ENCODE measurements around the gene EIF2B1. TPM values are rescaled to one million over a fixed set of nuclear protein-coding genes. Genes with fewer than 3 reads are reported as not detected.

EIF2B1 gene
- total RNA-seq, 6 donors from 2014 or later = 41.2 to 144 (median 74.0) TPM

DNA sequence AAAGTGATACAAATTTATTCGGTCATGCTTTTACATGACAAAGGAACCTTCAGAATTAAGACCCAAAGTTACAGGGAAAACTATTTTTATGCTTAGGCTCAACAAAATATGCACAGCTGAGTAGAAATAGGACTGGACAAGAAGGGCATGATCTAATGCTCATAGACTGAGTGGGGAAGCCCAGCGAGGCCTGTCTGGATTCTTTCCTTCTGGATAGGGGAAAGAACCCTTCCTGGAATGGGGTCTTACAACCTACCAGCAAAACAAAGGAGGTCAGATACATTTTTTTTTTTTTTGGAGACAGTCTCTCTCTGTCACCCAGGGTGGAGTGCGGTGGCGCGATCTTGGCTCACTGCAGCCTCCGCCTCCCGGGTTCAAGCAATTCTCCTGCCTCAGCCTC lies 33.8 kb downstream of the EIF2B1 start:
- peaks cover 0 to 49% (median 24%) of the 10 kb centered on the region in 4 donors for H3K36me3 ChIP-seq
- peaks cover 16 to 41% (median 27%) of the 10 kb centered on the region in 4 donors for H3K4me1 ChIP-seq
- ATAC-seq (ENCODE audit: low FRiP score in 2 of 2) (no peak), DNase-seq (peak in 1 of 2 donors; percentile 20)
- no peak overlapping the region for H3K27ac ChIP-seq
- 88 to 95% methylated on average over 7 of the region's 7 CpGs for WGBS, 2 donors
- H3K9me3 ChIP-seq = no peaks in the 10 kb centered on the region
- H3K27me3 ChIP-seq = no peaks in the 10 kb centered on the region
- TF ChIP-seq POLR2A (IDR thresholded peaks at IDR 0.05) (no peak), POLR2AphosphoS5 (IDR thresholded peaks at IDR 0.05) (no peak), CTCF (IDR thresholded peaks at IDR 0.05) (no peak), EP300 (IDR thresholded peaks at IDR 0.05) (no peak)
- H3K4me3 ChIP-seq = no peak overlapping the region

- WGBS, 2 donors = 91 to 100% methylated on average over 1 of the region's 1 CpG
- Histone ChIP-seq H3K27me3 (no peaks in the 10 kb centered on the region), H3K27ac (no peak overlapping the region), H3K36me3 (peaks cover 0 to 51% (median 27%) of the 10 kb centered on the region in 4 donors), H3K4me1 (peaks cover 16 to 40% (median 26%) of the 10 kb centered on the region in 4 donors), H3K4me3 (no peak overlapping the region), H3K9me3 (no peaks in the 10 kb centered on the region)
- TF ChIP-seq EP300 (IDR thresholded peaks at IDR 0.05) (no peak), POLR2AphosphoS5 (IDR thresholded peaks at IDR 0.05) (no peak), CTCF (IDR thresholded peaks at IDR 0.05) (no peak), POLR2A (IDR thresholded peaks at IDR 0.05) (no peak)
- DNase-seq = no peak
- no peak for ATAC-seq (ENCODE audit: low FRiP score in 2 of 2)
Observed at GRCh38 chr12:123599310-123599709, 34.2 kb downstream of the EIF2B1 start.

- no peak for ATAC-seq (ENCODE audit: low FRiP score in 2 of 2)
- no peak overlapping the region for H3K27ac ChIP-seq
- peaks cover 13 to 32% (median 21%) of the 10 kb centered on the region in 4 donors for H3K4me1 ChIP-seq
- no peaks in the 10 kb centered on the region for H3K9me3 ChIP-seq
- H3K36me3 ChIP-seq = peaks cover 0 to 55% (median 32%) of the 10 kb centered on the region in 4 donors
- 76 to 88% methylated on average over 3 of the region's 3 CpGs for WGBS, 2 donors
- H3K27me3 ChIP-seq = no peaks in the 10 kb centered on the region
- DNase-seq = no peak
- TF ChIP-seq EP300 (IDR thresholded peaks at IDR 0.05) (no peak), CTCF (IDR thresholded peaks at IDR 0.05) (no peak), POLR2A (IDR thresholded peaks at IDR 0.05) (no peak), POLR2AphosphoS5 (IDR thresholded peaks at IDR 0.05) (no peak)
- no peak overlapping the region for H3K4me3 ChIP-seq
Observed at GRCh38 chr12:123598522-123598921, 35.0 kb downstream of the EIF2B1 start.

- Histone ChIP-seq H3K36me3 (peaks cover 0 to 69% (median 44%) of the 10 kb centered on the region in 4 donors), H3K27ac (no peak overlapping the region), H3K9me3 (no peaks in the 10 kb centered on the region), H3K4me3 (no peak overlapping the region), H3K4me1 (peaks cover 8 to 23% (median 12%) of the 10 kb centered on the region in 4 donors), H3K27me3 (no peaks in the 10 kb centered on the region)
- no peak for DNase-seq
- TF ChIP-seq CTCF (IDR thresholded peaks at IDR 0.05) (no peak), POLR2AphosphoS5 (IDR thresholded peaks at IDR 0.05) (no peak), POLR2A (IDR thresholded peaks at IDR 0.05) (no peak), EP300 (IDR thresholded peaks at IDR 0.05) (no peak)
- 74 to 83% methylated on average over 3 of the region's 3 CpGs for WGBS, 2 donors
- no peak for ATAC-seq (ENCODE audit: low FRiP score in 2 of 2)
Observed at GRCh38 chr12:123597100-123597499, 36.4 kb downstream of the EIF2B1 start.

GRCh38 chr12:123595729-123596128 lies 37.8 kb downstream of the EIF2B1 start:
- DNase-seq (no peak), ATAC-seq (ENCODE audit: low FRiP score in 2 of 2) (no peak)
- Histone ChIP-seq H3K4me1 (peaks cover 8 to 28% (median 9%) of the 10 kb centered on the region in 4 donors), H3K4me3 (no peak overlapping the region), H3K9me3 (no peaks in the 10 kb centered on the region), H3K27ac (peak overlapping the region in 1 of 4 donors; percentile 13), H3K27me3 (no peaks in the 10 kb centered on the region), H3K36me3 (peaks cover 5 to 83% (median 53%) of the 10 kb centered on the region in 4 donors)
- TF ChIP-seq EP300 (IDR thresholded peaks at IDR 0.05) = no peak
- TF ChIP-seq POLR2AphosphoS5 (IDR thresholded peaks at IDR 0.05) = no peak
- no peak for TF ChIP-seq CTCF (IDR thresholded peaks at IDR 0.05)
- TF ChIP-seq POLR2A (IDR thresholded peaks at IDR 0.05) = no peak

All from upper lobe of left lung (tissue), 6 donors.